Right lobe of liver (tissue), 6 donors: ENCODE measurements around the gene MYO5C. TPM values are rescaled to one million over a fixed set of nuclear protein-coding genes. Genes with fewer than 3 reads are reported as not detected.
A peak's percentile ranks its signal among the peaks of the same experiment; 100 is the strongest.

Experiments used
- ATAC-seq, 4 donors: fragments of 200-7000 bp; cut with Tn5 transposase; one replicate each; pipeline ENCODE4 v1.9.1; 2020; ENCODE audit warnings: mild to moderate bottlenecking in 4 of 4, moderate library complexity in 4 of 4
- DNase-seq, 3 donors: peaks; one replicate each; pipeline ENCODE4 v3.0.0-alpha.2; 2020
- H3K27ac ChIP-seq, 3 donors: fragments of 200-600 bp; one replicate each; pipeline ENCODE4 v1.8.0; 2022
- H3K27me3 ChIP-seq, 2 donors: fragments of 200-600 bp; one replicate each; pipeline ENCODE4 v1.8.0; 2022
- H3K36me3 ChIP-seq, 4 donors: fragments of 200-600 bp; sonication (generic) in 1 of 4; one replicate each; pipeline versions ENCODE4 v1.5.1 to v1.8.0; 2017 to 2022; ENCODE audit warnings: control low read depth in 1 of 4
- H3K4me1 ChIP-seq, 4 donors: fragments of 200-600 bp; sonication (generic) in 1 of 4; one replicate each; pipeline versions ENCODE4 v1.5.1 to v1.8.0; 2017 to 2022; ENCODE audit warnings: control low read depth in 1 of 4
- H3K4me3 ChIP-seq, 3 donors: fragments of 200-600 bp; one replicate each; pipeline ENCODE4 v1.8.0; 2022
- H3K9me3 ChIP-seq, 4 donors: fragments of 200-600 bp; sonication (generic) in 1 of 4; one replicate each; pipeline versions ENCODE4 v1.5.1 to v1.8.0; 2017 to 2022; ENCODE audit warnings: control low read depth in 1 of 4
- CTCF ChIP-seq, 4 donors: fragments of 200-600 bp in 3 of 4; fragments of 450-650 bp in 1 of 4; IDR thresholded peaks; one replicate each; pipeline versions ENCODE4 v1.5.1 to v1.8.0; 2016 to 2022; ENCODE audit warnings: antibody characterized with exemption in 4 of 4, mild to moderate bottlenecking in 2 of 4
- POLR2A ChIP-seq: fragments of 450-650 bp; IDR thresholded peaks from one replicate; pipeline ENCODE4 v1.6.1; 2017; ENCODE audit warnings: antibody characterized with exemption, mild to moderate bottlenecking
- WGBS: methylation state at CpG from one replicate; pipeline ENCODE4 v1.1.6; 2018; ENCODE audit warnings: low coverage, low lambda C conversion rate; ENCODE audit not compliant: insufficient coverage; ENCODE audit errors: missing lambda C conversion rate; 5-methylcytosine and 5-hydroxymethylcytosine counted together
- intact Hi-C, 2 donors: fragments of 100-400 bp; cut with DNase I; formaldehyde crosslinking; loops; one replicate each; pipeline versions ENCODE4 v1.11.2 to v1.14.1; 2022
- total RNA-seq, 6 experiments: library from RNA; depleted of rRNA in 2 of 6; stranded (reverse); fragments of >200 nt in 2 of 6; fragmentation: NEBNext Ultra II Directional in 3 of 6; extraction: Animal tissue kit (Norgen Biotek cat#: 25700) in 3 of 6; gene quantifications; one replicate each; pipeline versions ENCODE4 v1.1.0 to v1.2.4, GENCODE V29; 2016 to 2023
- donor health status: DM: no; HTN: yes; CAD: no.
- donor health status: DM: no; HTN: no; CAD: no.
- donor health status: DM: no; HTN: no; CAD: no.
- donor health status: DM: no; HTN: yes; CAD: no.
- donor health status: DM: no; HTN: yes; CAD: no.

MYO5C gene
- total RNA-seq, 6 experiments from 2014 or later: 5.8 to 10.2 (median 7.1) TPM

DNA sequence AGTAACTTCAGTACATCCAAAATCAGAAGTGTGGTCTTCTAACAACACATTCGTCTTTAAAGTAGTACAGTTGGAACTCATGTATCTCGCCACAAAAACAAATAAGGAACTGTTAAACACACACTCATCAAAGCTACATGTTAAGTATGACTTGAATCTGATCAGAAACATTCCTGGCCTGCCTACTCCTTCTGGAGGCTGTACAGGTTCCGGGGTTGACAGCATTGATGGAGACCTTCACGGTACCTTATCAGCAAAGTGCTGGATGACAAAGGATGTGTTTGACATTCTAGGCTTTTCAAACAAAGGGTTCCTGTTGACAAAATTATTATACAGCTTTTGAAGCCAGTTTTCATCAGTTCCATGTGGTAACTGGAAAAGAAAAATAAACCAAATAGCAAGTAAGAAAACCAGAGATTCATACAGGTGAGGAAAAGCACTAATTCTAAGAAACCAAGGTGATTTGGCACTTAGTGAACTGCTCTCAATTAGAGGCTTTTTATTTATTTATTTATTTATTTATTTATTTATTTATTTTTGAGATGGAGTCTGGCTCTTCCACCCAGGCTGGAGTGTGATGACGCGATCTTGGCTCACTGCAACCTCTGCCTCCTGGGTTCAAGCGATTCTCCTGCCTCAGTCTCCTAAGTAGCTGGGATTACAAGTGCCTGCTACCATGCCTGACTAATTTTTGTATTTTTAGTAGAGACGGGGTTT, 44.3 kb downstream of the MYO5C start:
- peaks cover 0 to 3% (median 0%) of the 10 kb centered on the region in 4 donors for H3K36me3 ChIP-seq
- no peak overlapping the region for H3K4me3 ChIP-seq
- H3K27me3 ChIP-seq: no peaks in the 10 kb centered on the region
- no peaks in the 10 kb centered on the region for H3K4me1 ChIP-seq
- ATAC-seq (no peak), DNase-seq (no peak)
- intact Hi-C loops: no loop called here
- no peaks in the 10 kb centered on the region for H3K9me3 ChIP-seq
- 90% methylated on average over 8 of the region's 8 CpGs for WGBS
- TF ChIP-seq CTCF (IDR thresholded peaks at IDR 0.05): no peak
- no peak for TF ChIP-seq POLR2A
- H3K27ac ChIP-seq: no peak overlapping the region

- H3K27ac ChIP-seq: no peak overlapping the region
- ATAC-seq (no peak), DNase-seq (no peak)
- no peaks in the 10 kb centered on the region for H3K4me1 ChIP-seq
- peaks cover 0 to 4% (median 0%) of the 10 kb centered on the region in 4 donors for H3K36me3 ChIP-seq
- H3K27me3 ChIP-seq: no peaks in the 10 kb centered on the region
- no peaks in the 10 kb centered on the region for H3K9me3 ChIP-seq
- no peak overlapping the region for H3K4me3 ChIP-seq
- no peak for TF ChIP-seq POLR2A
- TF ChIP-seq CTCF (IDR thresholded peaks at IDR 0.05): no peak
- intact Hi-C loops: no loop called here
- 68% methylated on average over 4 of the region's 7 CpGs for WGBS
Observed at GRCh38 chr15:52247461-52247860, 48.1 kb downstream of the MYO5C start.

DNA sequence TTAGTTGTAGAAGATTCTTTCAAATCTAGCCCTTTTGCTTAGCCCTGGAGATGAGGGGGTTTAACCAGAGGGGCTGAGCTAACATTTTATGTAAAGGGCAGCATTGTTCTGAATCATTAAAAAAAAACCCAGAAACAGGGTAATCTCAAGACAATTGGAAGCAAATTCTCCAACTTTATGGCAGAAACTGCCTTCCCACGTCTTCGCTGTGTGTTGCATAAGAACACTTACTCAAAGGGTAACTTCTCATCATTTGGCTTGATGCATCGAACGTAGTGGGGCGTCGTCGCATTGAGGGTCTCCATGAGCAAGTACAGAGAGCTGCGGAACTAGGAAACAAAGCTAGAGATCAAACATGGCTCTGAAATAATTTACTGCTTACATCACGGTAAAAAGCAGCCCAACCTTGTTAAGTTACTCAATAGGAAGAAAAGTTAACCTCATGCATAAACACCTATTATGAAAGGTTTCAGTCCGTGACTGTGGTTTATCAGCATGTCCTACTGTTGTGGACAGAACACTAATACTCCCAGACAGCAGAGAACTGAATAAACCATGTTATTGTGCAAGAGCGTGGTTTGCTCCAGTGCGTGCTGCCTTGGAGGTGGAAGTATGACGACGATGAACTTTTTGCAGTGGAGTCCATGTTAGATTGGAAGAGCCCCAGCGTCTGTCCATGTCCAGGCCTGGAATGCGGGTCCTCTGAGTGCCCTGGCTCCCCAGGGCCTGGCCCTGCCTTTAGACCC, 48.7 kb downstream of the MYO5C start:
- peak in 3 of 4 donors; percentile 69 to 83 (median 82) for ATAC-seq
- no peaks in the 10 kb centered on the region for H3K27me3 ChIP-seq
- no peak for DNase-seq

More for the DNA sequence above, 48.7 kb downstream of the MYO5C start:
- TF ChIP-seq POLR2A: no peak
- TF ChIP-seq CTCF (IDR thresholded peaks at IDR 0.05): no peak
- H3K4me1 ChIP-seq: no peaks in the 10 kb centered on the region
- 80% methylated on average over 16 of the region's 16 CpGs for WGBS
- H3K9me3 ChIP-seq: no peaks in the 10 kb centered on the region
- peaks cover 0 to 4% (median 0%) of the 10 kb centered on the region in 4 donors for H3K36me3 ChIP-seq
- intact Hi-C loops: no loop called here
- no peak overlapping the region for H3K4me3 ChIP-seq
- no peak overlapping the region for H3K27ac ChIP-seq
